DOHH2 (cell line): ENCODE results near the gene NPBWR2.

ENCODE experiments used
- EZH2phosphoT487 ChIP-seq: fragments of 200-600 bp; sonication (generic); IDR thresholded peaks from 2 replicates; pipeline ENCODE4 v1.6.1; 2017; ENCODE audit warnings: borderline replicate concordance, mild to moderate bottlenecking, antibody characterized with exemption, low read length, moderate library complexity, mixed read lengths
- TF ChIP-seq, protein P1 (sequence below): fragments of 200-600 bp; sonication (generic); IDR thresholded peaks from one replicate; pipeline ENCODE4 v1.5.1; 2014; ENCODE audit warnings: antibody characterized with exemption, mild to moderate bottlenecking, low read depth, low read length; ENCODE audit not compliant: poor library complexity, severe bottlenecking

DNA sequence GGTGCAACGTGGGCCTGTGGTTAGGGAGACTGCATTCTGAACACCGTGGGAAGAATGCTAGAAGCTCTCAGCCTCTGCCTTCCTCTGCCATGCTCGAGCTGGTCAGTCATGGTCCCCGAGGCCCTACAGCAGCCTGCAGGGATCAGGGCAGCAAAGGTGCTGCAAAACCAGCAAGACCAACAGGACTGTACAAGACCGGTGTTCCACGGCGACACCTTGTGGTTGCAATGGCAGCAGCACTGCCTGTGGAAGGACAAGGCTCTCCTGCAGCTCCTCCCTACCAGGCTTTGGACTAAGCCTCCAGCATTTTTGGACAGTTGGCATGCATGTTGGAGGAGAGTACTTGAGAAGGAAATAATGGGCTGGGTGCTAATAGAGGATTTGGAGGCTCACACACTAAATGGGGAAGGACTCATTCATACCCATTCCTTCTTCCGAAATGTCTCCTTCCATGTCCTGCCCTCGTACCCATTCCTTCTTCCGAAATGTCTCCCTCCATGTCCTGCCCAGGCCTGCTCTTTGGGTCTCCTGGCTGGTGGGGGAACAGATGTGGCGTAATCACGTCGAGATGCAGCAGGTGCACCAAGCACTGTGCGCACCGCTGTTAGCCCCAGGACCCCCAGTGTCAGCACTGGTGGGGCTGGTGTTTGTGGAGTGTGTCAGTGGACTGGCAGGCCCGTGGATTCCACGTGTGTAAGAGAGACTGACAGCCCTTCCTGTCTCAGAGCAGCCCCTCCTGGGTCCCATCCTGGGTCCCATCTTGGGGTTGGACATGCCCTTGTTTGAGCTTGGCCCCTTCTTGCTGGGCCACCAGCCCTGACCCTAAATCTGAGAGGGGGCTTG is 38.3 kb upstream of the NPBWR2 start:
- TF ChIP-seq, protein P1, sequence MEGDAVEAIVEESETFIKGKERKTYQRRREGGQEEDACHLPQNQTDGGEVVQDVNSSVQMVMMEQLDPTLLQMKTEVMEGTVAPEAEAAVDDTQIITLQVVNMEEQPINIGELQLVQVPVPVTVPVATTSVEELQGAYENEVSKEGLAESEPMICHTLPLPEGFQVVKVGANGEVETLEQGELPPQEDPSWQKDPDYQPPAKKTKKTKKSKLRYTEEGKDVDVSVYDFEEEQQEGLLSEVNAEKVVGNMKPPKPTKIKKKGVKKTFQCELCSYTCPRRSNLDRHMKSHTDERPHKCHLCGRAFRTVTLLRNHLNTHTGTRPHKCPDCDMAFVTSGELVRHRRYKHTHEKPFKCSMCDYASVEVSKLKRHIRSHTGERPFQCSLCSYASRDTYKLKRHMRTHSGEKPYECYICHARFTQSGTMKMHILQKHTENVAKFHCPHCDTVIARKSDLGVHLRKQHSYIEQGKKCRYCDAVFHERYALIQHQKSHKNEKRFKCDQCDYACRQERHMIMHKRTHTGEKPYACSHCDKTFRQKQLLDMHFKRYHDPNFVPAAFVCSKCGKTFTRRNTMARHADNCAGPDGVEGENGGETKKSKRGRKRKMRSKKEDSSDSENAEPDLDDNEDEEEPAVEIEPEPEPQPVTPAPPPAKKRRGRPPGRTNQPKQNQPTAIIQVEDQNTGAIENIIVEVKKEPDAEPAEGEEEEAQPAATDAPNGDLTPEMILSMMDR: peak; percentile 35
- no peak for TF ChIP-seq EZH2phosphoT487
